Measurements from ENCODE around the gene ARHGEF26. TPM values are rescaled to one million over a fixed set of nuclear protein-coding genes. Genes with fewer than 3 reads are reported as not detected.

The ARHGEF26 gene
- polyA plus RNA-seq, 3 donors = 0.05 TPM; not detected in 2

GRCh38 chr3:154100556-154100955, 20.6 kb upstream of the ARHGEF26 start:
- intact Hi-C loops (cut with micrococcal nuclease) = no loop called here
- Histone ChIP-seq H3K36me3 (replicated peaks in 1 of 2; ENCODE audit: control insufficient read depth in 1 of 2, insufficient read depth in 2 of 2, low read length in 2 of 2) (no peaks in the 10 kb centered on the region), H3K9ac (ENCODE audit: insufficient read depth, low read length, poor library complexity, severe bottlenecking) (no peak overlapping the region), H3K4me2 (replicated peaks; ENCODE audit: extremely low read depth, low read length, poor library complexity, severe bottlenecking) (no peak overlapping the region), H3K79me2 (ENCODE audit: insufficient read depth, low read length) (no peaks in the 10 kb centered on the region), H3K4me3 (replicated peaks in 1 of 3; ENCODE audit: low read depth in 2 of 3, low read length in 3 of 3) (no peak overlapping the region), H4K20me1 (ENCODE audit: insufficient read depth, low read length) (no peaks in the 10 kb centered on the region), H3K27ac (ENCODE audit: low read depth in 1 of 2, low read length in 2 of 2) (no peak overlapping the region), H2AFZ (ENCODE audit: insufficient read depth, low read depth, low read length, poor library complexity, severe bottlenecking) (no peak overlapping the region), H3K4me1 (ENCODE audit: control insufficient read depth in 1 of 2, insufficient read depth in 2 of 2, low read length in 2 of 2) (no peaks in the 10 kb centered on the region), H3K27me3 (ENCODE audit: control insufficient read depth in 2 of 2, insufficient read depth in 2 of 2, low read length in 2 of 2) (no peaks in the 10 kb centered on the region), H3K9me3 (replicated peaks in 1 of 2; ENCODE audit: control insufficient read depth in 1 of 2, insufficient read depth in 1 of 2, low read length in 2 of 2) (no peaks in the 10 kb centered on the region)
- DNase-seq = no peak
- Mint-ChIP-seq H3K36me3 (no peaks in the 10 kb centered on the region), H3K27ac (no peak overlapping the region), H3K4me3 (no peak overlapping the region), H3K4me1 (no peaks in the 10 kb centered on the region), H3K27me3 (ENCODE audit: low read depth in 3 of 3) (peaks cover 0 to 6% (median 0%) of the 10 kb centered on the region in 3 donors), H3K9me3 (peaks cover 0 to 2% (median 0%) of the 10 kb centered on the region in 7 donors)
- 98% methylated on average over 6 of the region's 6 CpGs for WGBS (ENCODE audit: insufficient coverage)
- TF ChIP-seq CTCF (IDR thresholded peaks at IDR 0.05) = no peak

- Histone ChIP-seq H3K9me3 (replicated peaks in 1 of 2; ENCODE audit: control insufficient read depth in 1 of 2, insufficient read depth in 1 of 2, low read length in 2 of 2) (no peaks in the 10 kb centered on the region), H3K9ac (ENCODE audit: insufficient read depth, low read length, poor library complexity, severe bottlenecking) (no peak overlapping the region), H3K27me3 (ENCODE audit: control insufficient read depth in 2 of 2, insufficient read depth in 2 of 2, low read length in 2 of 2) (no peaks in the 10 kb centered on the region), H3K79me2 (ENCODE audit: insufficient read depth, low read length) (no peaks in the 10 kb centered on the region), H3K4me3 (replicated peaks in 1 of 3; ENCODE audit: low read depth in 2 of 3, low read length in 3 of 3) (no peak overlapping the region), H3K27ac (ENCODE audit: low read depth in 1 of 2, low read length in 2 of 2) (no peak overlapping the region), H2AFZ (ENCODE audit: insufficient read depth, low read depth, low read length, poor library complexity, severe bottlenecking) (no peak overlapping the region), H4K20me1 (ENCODE audit: insufficient read depth, low read length) (no peaks in the 10 kb centered on the region), H3K4me2 (replicated peaks; ENCODE audit: extremely low read depth, low read length, poor library complexity, severe bottlenecking) (no peak overlapping the region), H3K4me1 (ENCODE audit: control insufficient read depth in 1 of 2, insufficient read depth in 2 of 2, low read length in 2 of 2) (no peaks in the 10 kb centered on the region), H3K36me3 (replicated peaks in 1 of 2; ENCODE audit: control insufficient read depth in 1 of 2, insufficient read depth in 2 of 2, low read length in 2 of 2) (no peaks in the 10 kb centered on the region)
- H3K4me3 Mint-ChIP-seq = no peak overlapping the region
- no peaks in the 10 kb centered on the region for H3K4me1 Mint-ChIP-seq
- intact Hi-C loops (cut with micrococcal nuclease) = no loop called here
- no peak for TF ChIP-seq CTCF (IDR thresholded peaks at IDR 0.05)
- no peak overlapping the region for H3K27ac Mint-ChIP-seq
- H3K36me3 Mint-ChIP-seq = no peaks in the 10 kb centered on the region
- 100% methylated on average over 1 of the region's 2 CpGs for WGBS (ENCODE audit: insufficient coverage)
- H3K9me3 Mint-ChIP-seq = peaks cover 0 to 2% (median 0%) of the 10 kb centered on the region in 7 donors
- peaks cover 0 to 6% (median 0%) of the 10 kb centered on the region in 3 donors for H3K27me3 Mint-ChIP-seq (ENCODE audit: low read depth in 3 of 3)
- DNase-seq = no peak
Measured at GRCh38 chr3:154101250-154101649, 19.9 kb upstream of the ARHGEF26 start.
